HG02840 (cell line): ENCODE measurements around the gene TRIM48.
"Not testable (repeated sequence)": the region's sequence is repeated elsewhere in the genome, so short reads cannot be mapped to it uniquely, and the experiment has no call there.

Source experiments
- ATAC-seq: cut with Tn5 transposase; IDR thresholded peaks from one replicate; pipeline ENCODE4 v1.9.1; 2021; ENCODE audit warnings: mild to moderate bottlenecking, moderate library complexity, moderate number of reproducible peaks; ENCODE audit not compliant: unreplicated experiment, low FRiP score

The TRIM48 gene, protein sequence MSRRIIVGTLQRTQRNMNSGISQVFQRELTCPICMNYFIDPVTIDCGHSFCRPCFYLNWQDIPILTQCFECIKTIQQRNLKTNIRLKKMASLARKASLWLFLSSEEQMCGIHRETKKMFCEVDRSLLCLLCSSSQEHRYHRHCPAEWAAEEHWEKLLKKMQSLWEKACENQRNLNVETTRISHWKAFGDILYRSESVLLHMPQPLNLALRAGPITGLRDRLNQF

DNA sequence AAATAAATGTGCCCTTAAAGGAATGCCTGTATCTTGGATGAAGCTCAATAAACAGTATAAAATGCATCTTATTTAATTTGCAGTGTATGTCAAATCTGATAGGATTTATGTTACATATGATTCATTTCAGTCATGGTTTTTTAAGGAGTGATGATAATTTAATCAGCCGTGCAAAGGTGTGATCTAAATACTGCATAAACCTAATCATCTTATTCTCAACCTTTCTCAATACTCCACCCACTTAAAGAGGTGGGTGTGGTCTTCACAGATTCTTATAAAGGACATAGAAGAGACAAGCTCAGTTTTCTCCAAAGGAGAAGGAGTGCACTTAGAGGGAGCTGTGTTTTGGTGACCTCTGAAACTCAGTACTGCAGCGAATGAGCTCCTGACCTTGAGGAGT, at the start of gene TRIM48:
TRIM48 (plus strand) TSS at position 301 of the 400 bp plus-strand sequence. CDS start 113 bp downstream, outside the sequence.
- not testable (repeated sequence) for ATAC-seq

DNA sequence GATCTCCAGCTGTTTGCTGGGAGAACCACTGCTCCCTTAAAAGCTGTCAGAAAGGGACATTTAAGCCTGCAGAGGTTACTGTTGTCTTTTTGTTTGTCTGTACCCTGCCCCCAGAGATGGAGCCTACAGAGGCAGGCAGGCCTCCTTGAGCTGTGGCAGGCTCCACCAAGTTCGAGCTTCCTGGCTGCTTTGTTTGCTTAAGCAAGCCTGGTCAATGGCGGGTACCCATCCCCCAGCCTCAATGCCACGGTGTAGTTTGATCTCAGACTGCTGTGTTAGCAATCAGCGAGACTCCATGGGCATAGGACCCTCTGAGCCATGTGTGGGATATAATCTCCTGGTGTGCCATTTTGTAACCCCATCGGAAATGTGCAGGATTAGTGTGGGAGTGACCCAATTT, 23.6 kb upstream of the TRIM48 start:
- ATAC-seq = not testable (repeated sequence)

DNA sequence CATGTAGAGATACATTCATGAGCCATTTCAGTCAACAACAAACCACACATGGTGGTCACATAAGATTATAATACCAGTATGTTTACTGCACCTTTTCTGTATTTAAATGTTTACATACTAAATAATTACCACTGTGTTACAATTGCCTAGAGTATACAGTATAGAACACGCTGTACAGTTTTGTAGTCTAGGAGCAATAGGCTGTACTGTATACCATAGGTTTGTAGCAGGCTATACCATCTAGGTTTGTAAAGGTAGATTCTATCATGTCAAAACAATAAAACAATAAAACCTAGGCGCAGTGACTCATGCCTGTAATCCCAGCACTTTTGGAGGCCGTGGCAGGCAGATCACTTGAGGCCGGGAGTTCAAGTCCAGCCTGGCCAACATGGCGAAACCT, 1.1 kb downstream of the TRIM48 start:
- no peak for ATAC-seq
